DMS153 treated with DMSO at 0.1 percent for 48 hours (cell line): Measurements from ENCODE around the gene MIOS.

Experiments
- DNase-seq: peaks from one replicate; lab custom pipeline; 2025; ENCODE audit not compliant: unreplicated experiment; lab: John Stamatoyannopoulos, UW

The MIOS gene

DNA sequence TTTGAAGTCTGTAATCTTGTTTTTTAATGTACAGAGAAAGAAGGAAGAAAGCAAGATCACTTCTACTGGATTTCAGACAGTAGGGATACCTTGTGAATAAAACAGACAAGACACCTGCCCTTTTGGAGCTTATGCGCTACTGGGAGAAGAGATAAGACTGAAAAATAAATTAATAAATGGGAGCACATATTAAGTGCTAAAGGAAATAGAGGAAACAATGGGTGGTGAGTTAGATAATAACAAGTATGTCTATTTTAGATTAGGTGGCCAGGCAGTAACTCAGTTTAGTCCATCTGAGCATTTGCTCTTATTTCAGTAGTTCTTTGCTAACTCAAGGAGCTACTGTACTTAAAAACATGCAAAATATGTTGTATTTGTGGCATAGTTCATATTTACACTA, 15.9 kb downstream of the MIOS start:
- no peak for DNase-seq

- DNase-seq: no peak
Observed at GRCh38 chr7:7583731-7584130, 17.0 kb downstream of the MIOS start.

DNA sequence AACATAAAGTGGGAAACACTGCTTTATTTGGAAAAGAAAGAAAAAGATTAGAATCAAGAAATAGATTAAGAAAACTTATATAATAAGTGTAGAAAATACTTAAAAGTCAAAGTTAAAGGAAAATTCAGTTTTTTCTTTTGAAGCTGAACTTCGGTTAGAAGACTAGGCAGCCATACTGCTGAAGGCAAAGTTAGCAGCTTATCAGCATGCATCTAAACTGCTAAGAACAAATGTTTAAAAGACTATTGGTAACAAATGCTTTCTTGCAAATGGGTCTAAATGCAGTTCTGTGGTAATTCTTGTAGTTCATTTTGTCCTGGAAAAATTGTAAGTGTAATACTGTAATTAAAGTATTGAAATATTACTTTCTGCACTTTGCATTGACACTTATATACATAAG, 18.0 kb downstream of the MIOS start:
- DNase-seq: no peak

- no peak for DNase-seq
Observed at GRCh38 chr7:7585241-7585928, 18.7 kb downstream of the MIOS start.

GRCh38 chr7:7595451-7595850, 28.8 kb downstream of the MIOS start:
- peak; percentile 13 for DNase-seq

- no peak for DNase-seq
Observed at GRCh38 chr7:7596176-7596575, 29.5 kb downstream of the MIOS start.

DNA sequence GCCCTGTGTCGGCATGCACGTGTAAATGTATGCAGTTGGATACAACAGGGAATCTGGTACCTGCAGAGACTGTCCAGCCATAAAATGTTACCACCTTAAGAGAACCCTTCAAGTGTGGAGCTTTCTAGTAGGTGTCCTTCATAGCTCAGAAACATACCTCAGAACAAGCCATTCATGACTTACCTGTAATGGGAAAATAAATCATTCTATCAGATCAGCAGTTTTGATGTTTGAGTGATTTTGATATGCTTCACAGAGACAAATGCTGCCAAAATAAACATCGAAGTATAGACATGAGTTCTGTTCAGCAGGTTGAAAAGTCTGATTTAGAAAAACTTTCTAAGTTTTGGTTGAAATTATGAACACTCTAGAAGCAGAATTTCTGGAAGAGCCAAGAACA, 40.3 kb downstream of the MIOS start:
- DNase-seq: no peak

DNA sequence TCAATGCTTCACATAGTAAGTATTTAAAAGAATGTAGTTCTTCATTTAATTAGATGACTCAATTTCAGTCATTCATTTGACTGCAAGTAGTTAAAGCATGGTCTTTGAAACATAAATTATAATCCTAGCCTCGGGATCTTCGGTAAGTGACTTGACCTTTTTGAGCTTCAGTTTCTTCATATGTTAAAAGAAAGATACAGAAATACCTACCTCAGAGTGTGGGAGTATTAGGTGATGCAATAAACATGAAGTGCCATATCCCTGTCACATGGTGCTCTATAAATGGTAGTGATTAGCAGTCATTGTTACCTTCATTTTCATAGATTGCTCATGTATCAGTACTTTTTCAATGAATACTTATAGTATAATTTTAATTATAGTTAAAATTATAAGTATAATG, 42.6 kb downstream of the MIOS start:
- DNase-seq: no peak

DNA sequence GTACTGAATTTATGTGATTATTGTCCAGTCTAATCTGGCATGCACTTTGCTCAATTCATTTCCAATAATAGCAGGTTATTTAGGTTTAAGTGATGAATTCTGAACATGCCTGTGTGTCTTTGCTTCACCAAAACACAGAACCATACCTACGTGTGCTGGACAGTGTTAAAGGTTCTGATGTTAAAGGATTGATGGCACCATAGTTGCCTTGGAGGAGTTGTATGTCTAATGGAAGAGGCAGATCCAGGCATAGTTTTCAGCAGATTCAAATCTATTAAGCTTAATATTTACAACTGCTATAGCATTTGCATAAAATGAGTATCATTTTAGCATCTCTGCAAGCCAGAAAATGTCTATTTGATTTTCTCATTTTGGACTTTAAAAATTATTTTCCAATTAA, 45.8 kb downstream of the MIOS start:
- DNase-seq: no peak

- DNase-seq: no peak
Observed at GRCh38 chr7:7613210-7613609, 46.5 kb downstream of the MIOS start.

DNA sequence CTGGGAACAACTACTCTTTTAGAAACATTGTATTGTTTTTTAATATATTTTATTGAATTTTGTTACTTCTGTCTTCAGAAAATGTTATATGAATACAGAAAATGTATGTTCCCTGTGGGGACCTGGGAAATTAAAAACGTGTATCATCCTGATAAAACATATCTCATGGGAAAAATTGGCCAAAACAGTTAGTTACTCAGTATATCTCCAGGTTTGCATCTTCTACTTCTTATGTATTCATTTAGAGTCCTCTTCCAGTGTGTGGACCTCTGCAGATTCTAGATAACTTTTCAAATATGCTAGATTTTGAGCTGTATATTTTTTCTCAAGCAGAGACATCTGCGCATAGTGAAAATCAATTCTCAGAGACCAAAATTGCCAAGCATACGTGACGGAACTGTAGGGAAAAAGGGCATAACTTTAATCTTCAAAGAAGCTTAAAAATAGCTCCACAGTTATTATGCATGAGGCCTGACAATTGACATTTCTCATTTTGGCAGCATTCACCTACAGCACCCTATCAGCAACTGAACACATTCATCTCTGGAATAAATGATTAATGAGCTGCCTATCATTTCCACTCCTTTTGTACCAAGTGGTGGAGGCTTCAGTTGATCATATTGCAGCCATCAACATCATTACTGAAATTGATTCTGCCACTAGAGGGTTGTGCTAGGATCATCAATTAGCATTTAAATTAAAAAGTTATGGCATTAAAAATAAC, 47.5 kb downstream of the MIOS start:
- no peak for DNase-seq

DNA sequence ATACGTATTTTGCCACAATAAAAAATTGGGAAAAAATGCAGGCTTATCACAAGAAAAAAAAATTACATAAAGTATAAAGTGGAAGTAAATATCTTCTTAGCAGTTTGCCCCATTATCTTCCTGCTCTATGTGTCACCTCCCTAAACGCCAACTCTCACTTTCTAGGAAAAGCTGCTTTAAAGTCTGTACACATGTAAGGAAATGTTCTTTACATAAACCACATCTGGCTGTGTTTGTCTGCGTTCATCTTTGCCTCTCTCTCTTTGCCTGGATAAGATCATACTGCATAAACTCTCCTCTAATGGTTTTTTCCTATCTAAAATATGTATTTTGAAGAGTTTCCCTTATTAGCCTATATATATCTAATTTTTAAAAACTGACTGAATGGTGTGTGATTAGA, 50.9 kb downstream of the MIOS start:
- no peak for DNase-seq

- DNase-seq: no peak
Observed at GRCh38 chr7:7618410-7618809, 51.7 kb downstream of the MIOS start.

GRCh38 chr7:7620236-7620635, 53.6 kb downstream of the MIOS start:
- no peak for DNase-seq

GRCh38 chr7:7620644-7621210, 54.0 kb downstream of the MIOS start:
- no peak for DNase-seq

DNA sequence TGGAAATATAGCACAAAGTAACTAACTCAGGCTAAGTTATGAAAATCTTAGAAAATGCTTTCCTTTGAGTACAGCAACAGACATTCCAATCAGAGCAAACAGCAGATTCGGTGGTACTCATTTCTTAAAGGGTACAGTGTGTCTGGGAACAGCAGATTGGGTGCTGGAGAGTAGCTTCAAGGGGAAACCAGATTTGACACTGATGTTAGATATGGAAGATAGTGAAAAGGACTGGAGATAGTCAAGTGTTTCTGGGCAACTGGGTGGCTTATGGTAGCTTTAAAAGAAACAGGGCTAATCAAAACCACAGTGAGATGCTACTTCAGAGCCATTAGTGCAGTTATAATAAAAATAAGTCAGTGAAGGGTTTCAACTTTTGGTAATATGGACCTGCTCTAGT, 61.8 kb downstream of the MIOS start:
- no peak for DNase-seq

DNA sequence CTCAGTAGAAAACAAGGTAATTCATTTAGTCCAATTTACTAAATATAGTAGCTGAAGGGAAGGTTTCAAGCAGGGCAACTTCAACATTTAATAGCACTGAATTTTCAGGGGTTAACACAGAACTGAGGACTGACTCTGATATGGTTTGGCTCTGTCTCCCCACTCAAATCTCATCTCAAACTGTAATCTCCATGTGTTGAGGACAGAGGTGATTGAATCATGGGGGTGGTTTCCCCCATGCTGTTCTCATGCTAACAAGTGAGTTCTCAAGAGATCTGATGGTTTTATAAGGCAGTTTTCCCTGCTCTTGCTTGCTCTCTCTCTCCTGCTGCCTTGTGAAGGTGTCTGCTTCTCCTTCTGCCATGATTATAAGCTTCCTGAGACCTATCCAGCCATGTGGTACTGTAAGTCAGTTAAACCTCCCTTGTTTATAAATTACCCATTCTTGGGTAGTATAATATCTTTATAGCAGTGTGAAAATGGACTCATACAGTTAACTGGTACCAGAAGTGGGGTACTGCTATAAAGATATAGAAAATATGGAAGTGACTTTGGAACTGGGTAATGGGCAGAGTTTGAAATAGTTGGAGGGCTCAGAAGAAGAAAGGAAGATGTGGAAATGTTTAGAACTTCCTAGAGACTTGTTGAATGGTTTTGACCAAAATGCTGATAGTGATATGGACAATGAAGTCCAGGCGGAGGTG, 64.1 kb downstream of the MIOS start:
- DNase-seq: no peak

DNA sequence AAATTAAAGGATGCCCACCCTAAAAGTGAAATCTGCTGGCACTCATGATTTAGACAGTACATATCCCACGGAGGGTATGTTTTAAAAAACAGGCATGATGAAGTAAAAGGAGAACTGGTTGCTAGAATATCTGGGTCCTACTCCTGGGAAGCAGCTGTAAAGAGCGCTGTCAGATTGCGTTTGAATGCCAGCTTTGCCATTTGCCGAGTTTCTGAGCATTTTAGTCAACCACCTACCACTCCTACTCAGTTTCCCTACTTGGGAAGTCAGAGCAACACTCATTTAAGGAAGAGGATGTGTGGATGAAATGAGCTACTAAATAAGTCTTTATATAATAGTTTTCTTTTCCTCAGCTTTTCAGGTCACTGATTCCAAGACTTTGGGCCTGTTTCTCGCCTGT, 72.7 kb downstream of the MIOS start:
- DNase-seq: no peak

- no peak for DNase-seq
Observed at GRCh38 chr7:7639847-7640220, 73.2 kb downstream of the MIOS start.

GRCh38 chr7:7640221-7641128, 73.8 kb downstream of the MIOS start, which contains the start of gene UMAD1:
Gene UMAD1 (plus strand): TSS chr7:7640752. CDS start chr7:7673372, 32,620 bp downstream.
- DNase-seq: peak; percentile 100

- DNase-seq: no peak
Observed at GRCh38 chr7:7641129-7641663, 74.5 kb downstream of the MIOS start.
